GM12878 (cell line): ENCODE results near the gene PTK6. TPM values are rescaled to one million over a fixed set of nuclear protein-coding genes. Genes with fewer than 3 reads are reported as not detected.

ENCODE experiments used
- ATAC-seq: fragments of 200-7000 bp; cut with Tn5 transposase; 3 replicates; pipeline ENCODE4 v1.9.1; 2020; ENCODE audit warnings: mild to moderate bottlenecking, moderate library complexity
- BruUV-seq: library from RNA; stranded (reverse); fragments of 400-500 nt; replicated peaks from 2 replicates; lab custom pipeline; 2021; lab: Mats Ljungman, UMichigan
- CTCF ChIA-PET: fragments of 300-600 bp; sonication (Branson Sonifier 250); formaldehyde crosslinking; extraction: SDS; loops from one replicate; lab custom pipeline; 2021; ENCODE audit warnings: inconsistent platforms; lab: Yijun Ruan, JAX
- POLR2A ChIA-PET: fragments of 350-600 bp; formaldehyde crosslinking; extraction: SDS; loops from one replicate; lab custom pipeline; 2021; ENCODE audit warnings: inconsistent platforms; lab: Charles Lee
- RAD21 ChIA-PET: fragments of 300-600 bp; sonication (Branson Sonifier 250); formaldehyde crosslinking; loops from one replicate; lab custom pipeline; 2023; ENCODE audit warnings: antibody characterized with exemption; ENCODE audit not compliant: unreplicated experiment; lab: Charles Lee
- SMC1A ChIA-PET: fragments of 300-600 bp; sonication (Branson Sonifier 250); formaldehyde crosslinking; loops from one replicate; lab custom pipeline; 2023; ENCODE audit not compliant: unreplicated experiment, uncharacterized antibody; lab: Charles Lee
- DNase-seq: peaks from one replicate; pipeline ENCODE4 v3.0.0-alpha.2; 2011; ENCODE audit warnings: low read depth, low spot score
- FAIRE-seq: peaks from 3 replicates; lab custom pipeline; 2011; peaks lifted over from hg19 to GRCh38; lab: Jason Lieb, UNC
- H2AFZ ChIP-seq: 2 replicates; pipeline ENCODE4 v1.6.0; 2011; ENCODE audit warnings: low read depth, low read length, control low read depth; ENCODE audit not compliant: control insufficient read depth
- H3K27ac ChIP-seq: 2 replicates; pipeline ENCODE4 v1.5.1; 2011; ENCODE audit warnings: control low read depth; ENCODE audit not compliant: control insufficient read depth, insufficient read depth
- H3K27me3 ChIP-seq, 2 experiments: replicated peaks in 1 of 2; 2 replicates each; pipeline versions ENCODE4 v1.6.0 to v1.6.1; 2011; ENCODE audit warnings: low read length in 1 of 2; ENCODE audit not compliant: control insufficient read depth in 2 of 2, insufficient read depth in 2 of 2
- H3K36me3 ChIP-seq, 2 experiments: 2 replicates each; pipeline ENCODE4 v1.5.1; 2011; ENCODE audit warnings: low read length in 1 of 2; ENCODE audit not compliant: control insufficient read depth in 2 of 2, insufficient read depth in 2 of 2
- H3K4me1 ChIP-seq: 2 replicates; pipeline ENCODE4 v1.6.1; 2011; ENCODE audit warnings: mild to moderate bottlenecking, low read length, moderate library complexity, mixed read lengths; ENCODE audit not compliant: control insufficient read depth, insufficient read depth
- H3K4me2 ChIP-seq: 2 replicates; pipeline ENCODE4 v1.6.0; 2011; ENCODE audit warnings: control low read depth; ENCODE audit not compliant: control insufficient read depth, insufficient read depth
- H3K4me3 ChIP-seq: fragments of 200-600 bp; sonication (generic); 2 replicates; pipeline ENCODE4 v1.5.1; 2016
- H3K79me2 ChIP-seq: 2 replicates; pipeline ENCODE4 v1.6.0; 2011; ENCODE audit warnings: low read length; ENCODE audit not compliant: control insufficient read depth, insufficient read depth
- H3K9ac ChIP-seq: 2 replicates; pipeline ENCODE4 v1.8.0; 2011; ENCODE audit warnings: low read length, control low read depth, mixed read lengths; ENCODE audit not compliant: control insufficient read depth, insufficient read depth
- H3K9me3 ChIP-seq: replicated peaks from 3 replicates; pipeline ENCODE4 v1.5.1; 2011; ENCODE audit warnings: mild to moderate bottlenecking, low read length; ENCODE audit not compliant: control insufficient read depth, insufficient read depth
- H4K20me1 ChIP-seq: 2 replicates; pipeline ENCODE4 v1.6.0; 2011; ENCODE audit not compliant: control insufficient read depth, insufficient read depth
- ATF7 ChIP-seq: fragments of 450-650 bp; IDR thresholded peaks from 2 replicates; pipeline ENCODE4 v1.6.1; 2016; ENCODE audit warnings: low read depth, mild to moderate bottlenecking
- MEF2B ChIP-seq: fragments of 450-650 bp; IDR thresholded peaks from 2 replicates; pipeline ENCODE4 v1.6.1; 2018; ENCODE audit warnings: mild to moderate bottlenecking, moderate library complexity; ENCODE audit not compliant: partially characterized antibody, poor library complexity, severe bottlenecking
- NR2F1 ChIP-seq: fragments of 450-650 bp; conservative IDR thresholded peaks from 2 replicates; pipeline ENCODE4 v1.6.1; 2017; ENCODE audit warnings: mild to moderate bottlenecking
- WGBS: methylation state at CpG from one replicate; pipeline ENCODE4 v1.1.6; 2016; ENCODE audit warnings: low lambda C conversion rate; ENCODE audit not compliant: insufficient replicate concordance, insufficient coverage; ENCODE audit errors: missing lambda C conversion rate; 5-methylcytosine and 5-hydroxymethylcytosine counted together
- in situ Hi-C: fragments of 300-500 bp; cut with MboI; formaldehyde crosslinking; loops from 9 replicates; pipeline ENCODE4 v1.14.3; 2018; ENCODE audit warnings: mixed read lengths
- intact Hi-C: fragments of 100-400 bp; cut with micrococcal nuclease; formaldehyde crosslinking; loops from one replicate; pipeline ENCODE4 v1.14.2; 2022; ENCODE audit not compliant: unreplicated experiment
- polyA plus RNA-seq, 11 experiments: library from polyadenylated mRNA; depleted of rRNA in 4 of 11; unstranded in 6 of 11; stranded (reverse) in 5 of 11; fragments of >200 nt; fragmentation: Nextera tagmentation in 4 of 11; fragmentation: Illumina TruSeq in 1 of 11; extraction: Ambion mirVana in 4 of 11; extraction: Trizol in 1 of 11; gene quantifications; 1 replicate in 1 of 11; 2 replicates in 10 of 11; pipeline versions ENCODE4 v1.2.1 to v1.2.3, GENCODE V29; 2011 to 2016; ENCODE audit warnings: inconsistent platforms in 2 of 11, missing spikeins in 2 of 11, low read depth in 1 of 11
- total RNA-seq, 4 experiments: library from RNA; depleted of rRNA in 3 of 4; stranded (reverse); fragments of >200 nt in 3 of 4; fragmentation: Illumina TruSeq in 1 of 4; extraction: Trizol in 1 of 4; gene quantifications; 2 replicates each; pipeline versions ENCODE4 v1.2.1 to v1.2.3, GENCODE V29; 2013 to 2021

The PTK6 gene
- total and polyA plus RNA-seq, 10 of the 15 experiments (the other 5 are each of a cell fraction or from before 2014, with no cell fraction given), result 0.02 to 0.21 (median 0.09) TPM; not detected in 3

GRCh38 chr20:63536241-63536977 lies 767 bp downstream of the PTK6 start:
- CTCF ChIA-PET, result interaction anchor here (0.6 to 2.8 kb wide), 16 partner anchors 8 to 521 kb away, joined by 3 to 24 read pairs (median 5); partner anchors contain the start of gene PRPF6
- Histone ChIP-seq H2AFZ (no peak overlapping the region), H3K27ac (no peak overlapping the region), H4K20me1 (no peaks in the 10 kb centered on the region), H3K4me1 (peaks cover 14% of the 10 kb centered on the region), H3K9ac (no peak overlapping the region), H3K36me3 (no peaks in the 10 kb centered on the region), H3K4me3 (no peak overlapping the region; the same call in 1 of the 2 replicates), H3K4me2 (peak overlapping the region; percentile 77), H3K27me3 (no peaks in the 10 kb centered on the region), H3K79me2 (no peaks in the 10 kb centered on the region), H3K9me3 (no peaks in the 10 kb centered on the region)
- BruUV-seq, result no TSS peak
- no peak for FAIRE-seq
- no peak for DNase-seq
- RAD21 ChIA-PET, result interaction anchor here (1.1 to 3.2 kb wide), 16 partner anchors 16 to 521 kb away, joined by 3 to 41 read pairs (median 9); partner anchors contain the start of genes ARFRP1, HELZ2, LIME1 and PPDPF
- SMC1A ChIA-PET, result interaction anchor here (1.1 to 2.6 kb wide), 7 partner anchors 15 to 584 kb away, joined by 3 to 16 read pairs (median 8); partner anchors contain the start of gene ARFGAP1
- no peak for ATAC-seq
- in situ Hi-C loops, result no loop called here
- POLR2A ChIA-PET, result interaction anchor here (2.2 to 2.3 kb wide), 2 partner anchors 15 to 16 kb away, joined by 11 to 33 read pairs; partner anchors contain the start of gene PPDPF
- 64% methylated on average over 33 of the region's 35 CpGs for WGBS
- TF ChIP-seq MEF2B (peak; percentile 21), NR2F1 (0 out of 2 replicates have a peak, but pooled peaks have one; percentile 16), ATF7 (no peak)
- intact Hi-C loops, result loop anchor here (5.0 kb wide), 4 partner anchors 91 to 586 kb away; partner anchors contain the start of gene GMEB2
